ENCODE data around the gene MBOAT2.
A peak's percentile ranks its signal among the peaks of the same experiment; 100 is the strongest.

DNA sequence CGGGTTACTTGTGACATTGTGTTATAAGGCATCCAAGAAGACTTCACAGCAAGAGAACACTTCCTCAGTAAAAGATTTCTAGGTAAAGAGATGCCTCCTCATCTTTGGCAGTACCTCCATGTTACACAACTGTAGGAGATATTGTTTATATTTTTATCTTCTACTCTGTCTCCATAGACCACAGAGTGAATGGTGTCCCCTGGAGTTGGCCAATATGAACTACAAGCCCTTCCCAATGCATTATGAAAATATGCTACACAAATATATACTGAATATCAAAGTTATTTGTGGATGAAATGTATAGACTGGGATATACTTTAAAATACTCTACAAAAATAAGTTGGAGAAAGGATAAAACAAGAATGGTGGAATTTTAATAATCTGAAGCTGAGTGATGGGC, 46.7 kb downstream of the MBOAT2 start:
- TF ChIP-seq CTCF (conservative IDR thresholded peaks at IDR 0.05; ENCODE audit: low read depth in 2 of 2) (peak; percentile 27 to 41), EZH2 (IDR thresholded peaks at IDR 0.05; ENCODE audit: low read depth, unreplicated experiment) (no peak), EZH2phosphoT487 (IDR thresholded peaks at IDR 0.05; ENCODE audit: unreplicated experiment) (no peak), POLR2AphosphoS5 (IDR thresholded peaks at IDR 0.05; ENCODE audit: low read depth) (no peak), NANOG (IDR thresholded peaks at IDR 0.05; ENCODE audit: borderline replicate concordance) (no peak)
- TF ChIP-seq, protein P1, sequence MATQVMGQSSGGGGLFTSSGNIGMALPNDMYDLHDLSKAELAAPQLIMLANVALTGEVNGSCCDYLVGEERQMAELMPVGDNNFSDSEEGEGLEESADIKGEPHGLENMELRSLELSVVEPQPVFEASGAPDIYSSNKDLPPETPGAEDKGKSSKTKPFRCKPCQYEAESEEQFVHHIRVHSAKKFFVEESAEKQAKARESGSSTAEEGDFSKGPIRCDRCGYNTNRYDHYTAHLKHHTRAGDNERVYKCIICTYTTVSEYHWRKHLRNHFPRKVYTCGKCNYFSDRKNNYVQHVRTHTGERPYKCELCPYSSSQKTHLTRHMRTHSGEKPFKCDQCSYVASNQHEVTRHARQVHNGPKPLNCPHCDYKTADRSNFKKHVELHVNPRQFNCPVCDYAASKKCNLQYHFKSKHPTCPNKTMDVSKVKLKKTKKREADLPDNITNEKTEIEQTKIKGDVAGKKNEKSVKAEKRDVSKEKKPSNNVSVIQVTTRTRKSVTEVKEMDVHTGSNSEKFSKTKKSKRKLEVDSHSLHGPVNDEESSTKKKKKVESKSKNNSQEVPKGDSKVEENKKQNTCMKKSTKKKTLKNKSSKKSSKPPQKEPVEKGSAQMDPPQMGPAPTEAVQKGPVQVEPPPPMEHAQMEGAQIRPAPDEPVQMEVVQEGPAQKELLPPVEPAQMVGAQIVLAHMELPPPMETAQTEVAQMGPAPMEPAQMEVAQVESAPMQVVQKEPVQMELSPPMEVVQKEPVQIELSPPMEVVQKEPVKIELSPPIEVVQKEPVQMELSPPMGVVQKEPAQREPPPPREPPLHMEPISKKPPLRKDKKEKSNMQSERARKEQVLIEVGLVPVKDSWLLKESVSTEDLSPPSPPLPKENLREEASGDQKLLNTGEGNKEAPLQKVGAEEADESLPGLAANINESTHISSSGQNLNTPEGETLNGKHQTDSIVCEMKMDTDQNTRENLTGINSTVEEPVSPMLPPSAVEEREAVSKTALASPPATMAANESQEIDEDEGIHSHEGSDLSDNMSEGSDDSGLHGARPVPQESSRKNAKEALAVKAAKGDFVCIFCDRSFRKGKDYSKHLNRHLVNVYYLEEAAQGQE (IDR thresholded peaks at IDR 0.05; ENCODE audit: unreplicated experiment): no peak
- TF ChIP-seq, protein P2, sequence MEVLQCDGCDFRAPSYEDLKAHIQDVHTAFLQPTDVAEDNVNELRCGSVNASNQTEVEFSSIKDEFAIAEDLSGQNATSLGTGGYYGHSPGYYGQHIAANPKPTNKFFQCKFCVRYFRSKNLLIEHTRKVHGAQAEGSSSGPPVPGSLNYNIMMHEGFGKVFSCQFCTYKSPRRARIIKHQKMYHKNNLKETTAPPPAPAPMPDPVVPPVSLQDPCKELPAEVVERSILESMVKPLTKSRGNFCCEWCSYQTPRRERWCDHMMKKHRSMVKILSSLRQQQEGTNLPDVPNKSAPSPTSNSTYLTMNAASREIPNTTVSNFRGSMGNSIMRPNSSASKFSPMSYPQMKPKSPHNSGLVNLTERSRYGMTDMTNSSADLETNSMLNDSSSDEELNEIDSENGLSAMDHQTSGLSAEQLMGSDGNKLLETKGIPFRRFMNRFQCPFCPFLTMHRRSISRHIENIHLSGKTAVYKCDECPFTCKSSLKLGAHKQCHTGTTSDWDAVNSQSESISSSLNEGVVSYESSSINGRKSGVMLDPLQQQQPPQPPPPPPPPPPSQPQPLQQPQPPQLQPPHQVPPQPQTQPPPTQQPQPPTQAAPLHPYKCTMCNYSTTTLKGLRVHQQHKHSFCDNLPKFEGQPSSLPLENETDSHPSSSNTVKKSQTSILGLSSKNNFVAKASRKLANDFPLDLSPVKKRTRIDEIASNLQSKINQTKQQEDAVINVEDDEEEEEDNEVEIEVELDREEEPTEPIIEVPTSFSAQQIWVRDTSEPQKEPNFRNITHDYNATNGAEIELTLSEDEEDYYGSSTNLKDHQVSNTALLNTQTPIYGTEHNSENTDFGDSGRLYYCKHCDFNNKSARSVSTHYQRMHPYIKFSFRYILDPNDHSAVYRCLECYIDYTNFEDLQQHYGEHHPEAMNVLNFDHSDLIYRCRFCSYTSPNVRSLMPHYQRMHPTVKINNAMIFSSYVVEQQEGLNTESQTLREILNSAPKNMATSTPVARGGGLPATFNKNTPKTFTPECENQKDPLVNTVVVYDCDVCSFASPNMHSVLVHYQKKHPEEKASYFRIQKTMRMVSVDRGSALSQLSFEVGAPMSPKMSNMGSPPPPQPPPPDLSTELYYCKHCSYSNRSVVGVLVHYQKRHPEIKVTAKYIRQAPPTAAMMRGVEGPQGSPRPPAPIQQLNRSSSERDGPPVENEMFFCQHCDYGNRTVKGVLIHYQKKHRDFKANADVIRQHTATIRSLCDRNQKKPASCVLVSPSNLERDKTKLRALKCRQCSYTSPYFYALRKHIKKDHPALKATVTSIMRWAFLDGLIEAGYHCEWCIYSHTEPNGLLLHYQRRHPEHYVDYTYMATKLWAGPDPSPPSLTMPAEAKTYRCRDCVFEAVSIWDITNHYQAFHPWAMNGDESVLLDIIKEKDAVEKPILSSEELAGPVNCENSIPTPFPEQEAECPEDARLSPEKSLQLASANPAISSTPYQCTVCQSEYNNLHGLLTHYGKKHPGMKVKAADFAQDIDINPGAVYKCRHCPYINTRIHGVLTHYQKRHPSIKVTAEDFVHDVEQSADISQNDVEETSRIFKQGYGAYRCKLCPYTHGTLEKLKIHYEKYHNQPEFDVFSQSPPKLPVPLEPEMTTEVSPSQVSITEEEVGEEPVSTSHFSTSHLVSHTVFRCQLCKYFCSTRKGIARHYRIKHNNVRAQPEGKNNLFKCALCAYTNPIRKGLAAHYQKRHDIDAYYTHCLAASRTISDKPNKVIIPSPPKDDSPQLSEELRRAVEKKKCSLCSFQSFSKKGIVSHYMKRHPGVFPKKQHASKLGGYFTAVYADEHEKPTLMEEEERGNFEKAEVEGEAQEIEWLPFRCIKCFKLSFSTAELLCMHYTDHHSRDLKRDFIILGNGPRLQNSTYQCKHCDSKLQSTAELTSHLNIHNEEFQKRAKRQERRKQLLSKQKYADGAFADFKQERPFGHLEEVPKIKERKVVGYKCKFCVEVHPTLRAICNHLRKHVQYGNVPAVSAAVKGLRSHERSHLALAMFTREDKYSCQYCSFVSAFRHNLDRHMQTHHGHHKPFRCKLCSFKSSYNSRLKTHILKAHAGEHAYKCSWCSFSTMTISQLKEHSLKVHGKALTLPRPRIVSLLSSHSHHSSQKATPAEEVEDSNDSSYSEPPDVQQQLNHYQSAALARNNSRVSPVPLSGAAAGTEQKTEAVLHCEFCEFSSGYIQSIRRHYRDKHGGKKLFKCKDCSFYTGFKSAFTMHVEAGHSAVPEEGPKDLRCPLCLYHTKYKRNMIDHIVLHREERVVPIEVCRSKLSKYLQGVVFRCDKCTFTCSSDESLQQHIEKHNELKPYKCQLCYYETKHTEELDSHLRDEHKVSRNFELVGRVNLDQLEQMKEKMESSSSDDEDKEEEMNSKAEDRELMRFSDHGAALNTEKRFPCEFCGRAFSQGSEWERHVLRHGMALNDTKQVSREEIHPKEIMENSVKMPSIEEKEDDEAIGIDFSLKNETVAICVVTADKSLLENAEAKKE (CRISPR knock-in tag; IDR thresholded peaks at IDR 0.05): no peak
- TF ChIP-seq, protein P3, sequence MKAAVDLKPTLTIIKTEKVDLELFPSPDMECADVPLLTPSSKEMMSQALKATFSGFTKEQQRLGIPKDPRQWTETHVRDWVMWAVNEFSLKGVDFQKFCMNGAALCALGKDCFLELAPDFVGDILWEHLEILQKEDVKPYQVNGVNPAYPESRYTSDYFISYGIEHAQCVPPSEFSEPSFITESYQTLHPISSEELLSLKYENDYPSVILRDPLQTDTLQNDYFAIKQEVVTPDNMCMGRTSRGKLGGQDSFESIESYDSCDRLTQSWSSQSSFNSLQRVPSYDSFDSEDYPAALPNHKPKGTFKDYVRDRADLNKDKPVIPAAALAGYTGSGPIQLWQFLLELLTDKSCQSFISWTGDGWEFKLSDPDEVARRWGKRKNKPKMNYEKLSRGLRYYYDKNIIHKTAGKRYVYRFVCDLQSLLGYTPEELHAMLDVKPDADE (IDR thresholded peaks at IDR 0.05): no peak

All from GM23338 (cell line).